GM10266 (cell line): Measurements from ENCODE around the gene KCTD16.

Experiments
- DNase-seq: peaks from one replicate; pipeline ENCODE4 v3.0.0; 2012; ENCODE audit errors: extremely low spot score
- TF ChIP-seq, protein P1 (sequence below): IDR thresholded peaks from 2 replicates; pipeline ENCODE4 v1.5.1; 2012; ENCODE audit warnings: mild to moderate bottlenecking, low read depth; ENCODE audit not compliant: control insufficient read depth, insufficient read depth; ENCODE audit errors: missing control alignments

KCTD16 gene

GRCh38 chr5:144284036-144284435 is 113.4 kb downstream of the KCTD16 start:
- DNase-seq = no peak
- TF ChIP-seq, protein P1, sequence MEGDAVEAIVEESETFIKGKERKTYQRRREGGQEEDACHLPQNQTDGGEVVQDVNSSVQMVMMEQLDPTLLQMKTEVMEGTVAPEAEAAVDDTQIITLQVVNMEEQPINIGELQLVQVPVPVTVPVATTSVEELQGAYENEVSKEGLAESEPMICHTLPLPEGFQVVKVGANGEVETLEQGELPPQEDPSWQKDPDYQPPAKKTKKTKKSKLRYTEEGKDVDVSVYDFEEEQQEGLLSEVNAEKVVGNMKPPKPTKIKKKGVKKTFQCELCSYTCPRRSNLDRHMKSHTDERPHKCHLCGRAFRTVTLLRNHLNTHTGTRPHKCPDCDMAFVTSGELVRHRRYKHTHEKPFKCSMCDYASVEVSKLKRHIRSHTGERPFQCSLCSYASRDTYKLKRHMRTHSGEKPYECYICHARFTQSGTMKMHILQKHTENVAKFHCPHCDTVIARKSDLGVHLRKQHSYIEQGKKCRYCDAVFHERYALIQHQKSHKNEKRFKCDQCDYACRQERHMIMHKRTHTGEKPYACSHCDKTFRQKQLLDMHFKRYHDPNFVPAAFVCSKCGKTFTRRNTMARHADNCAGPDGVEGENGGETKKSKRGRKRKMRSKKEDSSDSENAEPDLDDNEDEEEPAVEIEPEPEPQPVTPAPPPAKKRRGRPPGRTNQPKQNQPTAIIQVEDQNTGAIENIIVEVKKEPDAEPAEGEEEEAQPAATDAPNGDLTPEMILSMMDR = no peak

DNA sequence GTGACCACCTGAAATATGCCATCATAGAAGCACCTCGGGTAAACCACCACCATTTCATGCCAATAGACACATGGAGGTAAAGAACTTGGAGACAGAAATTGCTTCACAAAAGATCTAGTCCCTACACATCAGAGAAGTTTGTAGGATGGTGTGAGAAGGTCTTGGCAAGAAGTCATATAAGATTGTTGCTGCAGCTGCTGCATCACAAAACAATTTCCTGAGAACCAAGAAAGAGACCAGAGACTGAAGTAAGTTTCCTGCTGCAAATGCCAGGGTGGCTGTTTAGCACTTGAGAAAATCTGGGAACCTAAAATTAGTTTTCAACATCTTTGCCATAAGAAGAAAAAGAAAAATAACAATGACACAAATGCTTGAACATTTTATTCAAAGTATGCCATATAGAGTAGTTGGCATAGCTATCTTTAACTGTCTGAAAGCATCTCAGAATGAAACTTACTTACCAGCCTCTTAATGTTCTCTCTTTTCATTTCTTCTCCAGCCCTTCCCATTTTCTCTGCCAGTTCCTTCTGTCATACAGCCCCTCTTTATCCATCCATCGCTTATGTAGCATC is 114.3 kb downstream of the KCTD16 start:
- no peak for DNase-seq
- TF ChIP-seq, protein P1 = no peak

GRCh38 chr5:144289277-144289676 is 118.6 kb downstream of the KCTD16 start:
- no peak for DNase-seq
- TF ChIP-seq, protein P1 = no peak

DNA sequence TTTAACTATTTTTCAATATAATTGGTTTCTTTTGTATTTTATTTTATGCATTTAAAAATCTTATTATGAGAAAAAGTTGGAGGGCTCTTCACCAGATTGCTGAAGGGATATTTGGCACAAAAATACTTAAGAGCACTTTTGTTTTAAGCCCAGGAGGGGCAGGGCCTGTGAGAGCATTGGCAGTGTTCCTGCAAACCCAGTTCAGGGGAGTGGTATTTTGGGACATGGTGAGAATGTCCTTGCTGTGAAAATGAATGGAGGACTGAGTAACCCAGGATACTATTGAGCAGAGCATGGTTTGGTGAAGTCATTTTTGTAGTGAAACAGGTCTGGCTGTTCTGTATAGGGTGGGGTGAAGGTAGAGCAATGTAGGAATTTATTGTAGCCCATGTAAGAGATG is 121.4 kb downstream of the KCTD16 start:
- TF ChIP-seq, protein P1 = no peak

GRCh38 chr5:144295284-144295683 is 124.6 kb downstream of the KCTD16 start:
- TF ChIP-seq, protein P1 = no peak
- DNase-seq = no peak

More for the DNA sequence above, 121.4 kb downstream of the KCTD16 start:
- no peak for DNase-seq

DNA sequence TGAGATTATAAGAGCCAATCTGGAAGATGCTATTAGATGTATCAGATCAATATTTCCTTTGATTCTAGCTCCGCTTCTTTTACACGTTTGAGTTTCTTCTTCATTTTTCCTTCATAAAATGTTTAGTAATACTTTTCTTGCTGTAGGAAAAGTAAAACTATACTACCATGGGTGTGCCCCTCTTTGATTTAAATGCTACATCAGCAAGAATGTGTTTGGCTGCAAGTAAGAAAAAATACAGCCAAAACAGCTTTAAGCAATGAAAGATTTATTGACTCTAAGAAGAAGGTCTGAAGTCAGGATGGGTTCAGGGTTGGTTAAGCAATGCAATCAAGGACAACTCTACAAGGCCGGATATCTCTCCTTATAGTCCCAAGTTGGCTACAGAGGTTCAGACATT is 126.4 kb downstream of the KCTD16 start:
- TF ChIP-seq, protein P1 = no peak
- no peak for DNase-seq

GRCh38 chr5:144298658-144299057 is 128.0 kb downstream of the KCTD16 start:
- TF ChIP-seq, protein P1 = no peak
- no peak for DNase-seq
